ENCODE measurements around the gene SV2B.

GRCh38 chr15:91114301-91114700, 14.2 kb downstream of the SV2B start:
- no peak for TF ChIP-seq CTCF (IDR thresholded peaks at IDR 0.05; ENCODE audit: insufficient read depth, low read length, poor library complexity, severe bottlenecking)
- TF ChIP-seq EZH2phosphoT487 (conservative IDR thresholded peaks at IDR 0.05; ENCODE audit: low read length), result no peak

Measured in SU-DHL-6 (cell line).